ENCODE results near the gene BOK. TPM values are rescaled to one million over a fixed set of nuclear protein-coding genes. Genes with fewer than 3 reads are reported as not detected.

Gene BOK
- total and polyA plus RNA-seq, 2 of the 13 experiments (the other 11 are each of a cell fraction or from before 2014, with no cell fraction given), result 35.5 to 39.2 TPM

DNA sequence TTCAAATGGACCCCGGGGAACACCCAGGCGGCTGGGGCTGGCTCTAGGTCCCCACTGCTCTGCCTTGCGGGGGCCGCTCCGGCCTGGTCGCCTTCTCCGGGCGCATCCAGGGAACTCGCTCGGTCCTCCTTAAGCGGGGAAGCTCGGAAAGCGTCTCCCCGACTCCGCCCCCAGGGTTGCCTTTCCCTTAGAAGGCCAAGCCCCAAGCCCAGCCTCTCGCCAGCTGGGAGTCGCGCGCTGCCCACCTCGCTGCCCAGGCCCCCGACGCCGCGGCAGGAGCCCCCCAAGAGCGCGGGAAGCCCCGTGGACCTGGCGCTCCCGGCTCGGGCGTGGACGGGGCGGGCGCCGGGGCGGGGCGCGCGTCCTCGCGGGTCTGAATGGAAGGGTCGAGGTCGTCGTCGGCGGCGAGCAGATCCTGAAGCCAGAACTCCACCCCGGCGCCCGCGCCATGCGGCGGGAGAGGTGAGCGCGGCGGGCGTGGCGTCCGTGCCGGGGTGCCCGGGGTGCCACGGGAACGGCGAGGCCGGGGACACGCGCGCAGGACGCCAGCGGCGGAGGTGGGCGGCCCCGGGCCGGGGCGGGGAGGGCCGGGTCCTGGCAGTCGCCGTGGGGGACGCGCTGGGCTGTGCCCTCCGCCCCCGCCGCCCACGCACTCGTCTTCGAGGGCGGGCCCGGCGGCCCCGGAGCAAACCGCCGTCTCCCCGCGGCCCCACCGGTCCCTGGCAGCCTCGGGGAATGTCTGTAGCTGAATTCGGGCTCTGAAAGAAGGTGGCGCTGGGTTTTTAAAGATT lies at the start of gene BOK (continued):
- TF ChIP-seq HMGXB3 (CRISPR knock-in tag; IDR thresholded peaks at IDR 0.05; ENCODE audit: borderline replicate concordance) (no peak), HOXD1 (CRISPR knock-in tag; IDR thresholded peaks at IDR 0.05) (no peak), DRAP1 (CRISPR knock-in tag; IDR thresholded peaks at IDR 0.05) (peak; percentile 88), HOXA9 (CRISPR knock-in tag; IDR thresholded peaks at IDR 0.05; ENCODE audit: borderline replicate concordance) (no peak; the same call in 1 of the 2 replicates), JUND (CRISPR knock-in tag; IDR thresholded peaks at IDR 0.05) (no peak), SMARCC2 (IDR thresholded peaks at IDR 0.05) (no peak), ZNF275 (CRISPR knock-in tag; IDR thresholded peaks at IDR 0.05; ENCODE audit: borderline replicate concordance) (no peak), CCDC6 (CRISPR knock-in tag; IDR thresholded peaks at IDR 0.05) (0 out of 2 replicates have a peak, but pooled peaks have one; percentile 82), ZNF101 (CRISPR knock-in tag; IDR thresholded peaks at IDR 0.05; ENCODE audit: borderline replicate concordance, low read depth) (no peak), ZFP36L1 (CRISPR knock-in tag; IDR thresholded peaks at IDR 0.05) (no peak), KMT2B (CRISPR knock-in tag; IDR thresholded peaks at IDR 0.05) (no peak; the same call in 1 of the 2 replicates), ZFP62 (CRISPR knock-in tag; IDR thresholded peaks at IDR 0.05) (no peak), ZBTB14 (CRISPR knock-in tag; IDR thresholded peaks at IDR 0.05) (peak; percentile 64), HNF4G (IDR thresholded peaks at IDR 0.05; ENCODE audit: borderline replicate concordance, low read depth, low read length) (no peak), HNF4G (CRISPR knock-in tag; IDR thresholded peaks at IDR 0.05; ENCODE audit: borderline replicate concordance, low read depth) (no peak), ZNF282 (IDR thresholded peaks at IDR 0.05; ENCODE audit: partially characterized antibody) (no peak), ATM (IDR thresholded peaks at IDR 0.05; ENCODE audit: borderline replicate concordance) (no peak), NAIF1 (CRISPR knock-in tag; IDR thresholded peaks at IDR 0.05; ENCODE audit: borderline replicate concordance) (no peak), ZNF382 (CRISPR knock-in tag; IDR thresholded peaks at IDR 0.05; ENCODE audit: borderline replicate concordance) (no peak), HDAC2 (CRISPR knock-in tag; IDR thresholded peaks at IDR 0.05) (peak; percentile 34), MAFK (conservative IDR thresholded peaks at IDR 0.05 in 1 of 2, IDR thresholded peaks at IDR 0.05 in 1 of 2; ENCODE audit: low read length in 2 of 2) (no peak), ZNF615 (CRISPR knock-in tag; IDR thresholded peaks at IDR 0.05; ENCODE audit: borderline replicate concordance) (no peak), NR2F6 (IDR thresholded peaks at IDR 0.05) (no peak), NR2F6 (CRISPR knock-in tag; IDR thresholded peaks at IDR 0.05) (peak; percentile 31; the same call in 1 of the 2 replicates), NBN (conservative IDR thresholded peaks at IDR 0.05) (no peak)
